ENCODE measurements around the gene TRIOBP. TPM values are rescaled to one million over a fixed set of nuclear protein-coding genes. Genes with fewer than 3 reads are reported as not detected.

The TRIOBP gene
- total RNA-seq, 1 donor from 2014 or later = 103 TPM

DNA sequence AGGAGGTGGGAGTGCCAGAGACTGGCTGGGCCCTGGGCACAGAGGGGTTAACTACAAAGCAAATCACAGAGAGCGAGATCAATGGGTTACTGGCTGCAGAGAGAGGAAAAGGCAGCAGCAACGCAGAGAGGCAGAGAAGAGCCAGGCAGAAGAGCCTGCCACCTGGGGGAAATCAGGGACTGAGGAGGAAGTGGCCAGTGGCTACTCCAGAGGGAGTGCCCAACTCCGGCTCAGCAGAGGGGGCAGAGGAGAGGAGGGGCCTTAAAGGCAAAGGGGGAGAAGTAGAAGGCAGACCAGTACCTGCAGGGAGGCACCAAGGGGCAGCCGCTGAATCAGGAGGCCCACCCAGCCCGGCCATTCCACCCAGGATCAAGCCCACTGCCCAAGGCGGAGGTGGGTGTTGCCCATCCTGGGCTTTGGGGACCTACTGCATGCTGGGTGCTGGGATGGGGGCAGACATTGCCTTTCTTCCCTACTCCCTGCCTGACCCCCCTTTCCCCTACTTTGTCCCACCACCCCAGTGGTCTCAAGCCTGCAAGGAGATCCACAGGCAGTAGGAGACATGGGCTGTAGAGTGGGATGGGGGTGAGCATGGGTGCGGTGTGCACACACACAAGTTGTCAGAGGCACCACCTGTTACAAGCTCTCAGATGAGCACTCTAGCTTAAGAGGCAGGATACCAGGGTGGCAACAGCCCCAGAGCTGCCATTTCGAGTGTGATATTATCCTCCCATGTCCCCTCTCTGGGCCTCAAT lies 125.4 kb downstream of the TRIOBP start:
- TF ChIP-seq, protein P1, sequence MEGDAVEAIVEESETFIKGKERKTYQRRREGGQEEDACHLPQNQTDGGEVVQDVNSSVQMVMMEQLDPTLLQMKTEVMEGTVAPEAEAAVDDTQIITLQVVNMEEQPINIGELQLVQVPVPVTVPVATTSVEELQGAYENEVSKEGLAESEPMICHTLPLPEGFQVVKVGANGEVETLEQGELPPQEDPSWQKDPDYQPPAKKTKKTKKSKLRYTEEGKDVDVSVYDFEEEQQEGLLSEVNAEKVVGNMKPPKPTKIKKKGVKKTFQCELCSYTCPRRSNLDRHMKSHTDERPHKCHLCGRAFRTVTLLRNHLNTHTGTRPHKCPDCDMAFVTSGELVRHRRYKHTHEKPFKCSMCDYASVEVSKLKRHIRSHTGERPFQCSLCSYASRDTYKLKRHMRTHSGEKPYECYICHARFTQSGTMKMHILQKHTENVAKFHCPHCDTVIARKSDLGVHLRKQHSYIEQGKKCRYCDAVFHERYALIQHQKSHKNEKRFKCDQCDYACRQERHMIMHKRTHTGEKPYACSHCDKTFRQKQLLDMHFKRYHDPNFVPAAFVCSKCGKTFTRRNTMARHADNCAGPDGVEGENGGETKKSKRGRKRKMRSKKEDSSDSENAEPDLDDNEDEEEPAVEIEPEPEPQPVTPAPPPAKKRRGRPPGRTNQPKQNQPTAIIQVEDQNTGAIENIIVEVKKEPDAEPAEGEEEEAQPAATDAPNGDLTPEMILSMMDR (IDR thresholded peaks at IDR 0.05) = no peak
- Mint-ChIP-seq H3K36me3 (ENCODE audit: unreplicated experiment) (no peaks in the 10 kb centered on the region), H3K9me3 (ENCODE audit: unreplicated experiment) (no peaks in the 10 kb centered on the region), H3K27ac (ENCODE audit: unreplicated experiment) (no peak overlapping the region), H3K27me3 (ENCODE audit: unreplicated experiment) (peaks cover 6% of the 10 kb centered on the region), H3K4me1 (ENCODE audit: unreplicated experiment) (peaks cover 12% of the 10 kb centered on the region), H3K4me3 (ENCODE audit: unreplicated experiment) (no peak overlapping the region)
- no peak for DNase-seq (ENCODE audit: extremely low spot score, unreplicated experiment)

DNA sequence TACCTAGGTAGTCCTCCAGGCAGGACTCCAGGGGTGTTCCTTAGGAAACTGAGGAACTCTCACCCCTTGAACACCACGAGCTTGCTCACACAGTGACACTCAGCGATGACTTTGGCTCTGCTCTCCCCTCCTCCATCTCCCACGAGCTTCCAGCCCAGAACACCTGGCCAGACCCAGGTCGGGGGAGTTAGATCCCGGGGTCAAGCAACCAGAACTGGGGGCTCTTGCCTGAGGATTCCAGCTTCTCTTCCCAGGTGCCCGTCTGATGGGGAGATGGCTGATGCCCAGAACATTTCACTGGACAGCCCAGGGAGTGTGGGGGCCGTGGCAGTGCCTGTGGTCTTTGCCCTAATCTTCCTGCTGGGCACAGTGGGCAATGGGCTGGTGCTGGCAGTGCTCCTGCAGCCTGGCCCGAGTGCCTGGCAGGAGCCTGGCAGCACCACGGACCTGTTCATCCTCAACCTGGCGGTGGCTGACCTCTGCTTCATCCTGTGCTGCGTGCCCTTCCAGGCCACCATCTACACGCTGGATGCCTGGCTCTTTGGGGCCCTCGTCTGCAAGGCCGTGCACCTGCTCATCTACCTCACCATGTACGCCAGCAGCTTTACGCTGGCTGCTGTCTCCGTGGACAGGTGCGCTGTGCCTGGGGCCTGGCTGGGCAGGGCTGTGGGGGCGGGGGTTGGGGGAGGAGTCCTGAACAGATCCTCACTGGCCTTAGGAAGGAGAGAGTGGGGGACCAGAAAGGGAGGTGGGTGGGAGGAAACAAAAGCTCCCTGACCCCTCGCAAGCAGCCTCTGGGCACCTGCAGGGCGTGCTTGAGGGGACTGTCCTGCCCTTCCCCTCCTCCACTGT lies 126.5 kb downstream of the TRIOBP start, which contains the start of gene GALR3:
Gene GALR3 (plus strand): TSS at position 249 of the 852 bp plus-strand sequence. CDS start 25 bp downstream, at position 274.
- H3K4me3 Mint-ChIP-seq (ENCODE audit: unreplicated experiment) = no peak within 1 kb of the TSS
- peaks cover 5% of the 10 kb centered on the region for H3K4me1 Mint-ChIP-seq (ENCODE audit: unreplicated experiment)
- no peak within 1 kb of the TSS for H3K27ac Mint-ChIP-seq (ENCODE audit: unreplicated experiment)
- peaks cover 6% of the 10 kb centered on the region for H3K27me3 Mint-ChIP-seq (ENCODE audit: unreplicated experiment)
- TF ChIP-seq, protein P1 (IDR thresholded peaks at IDR 0.05) = no peak
- H3K36me3 Mint-ChIP-seq (ENCODE audit: unreplicated experiment) = peaks cover 2% of the 10 kb centered on the region
- no peaks in the 10 kb centered on the region for H3K9me3 Mint-ChIP-seq (ENCODE audit: unreplicated experiment)
- DNase-seq (ENCODE audit: extremely low spot score, unreplicated experiment) = no peak

DNA sequence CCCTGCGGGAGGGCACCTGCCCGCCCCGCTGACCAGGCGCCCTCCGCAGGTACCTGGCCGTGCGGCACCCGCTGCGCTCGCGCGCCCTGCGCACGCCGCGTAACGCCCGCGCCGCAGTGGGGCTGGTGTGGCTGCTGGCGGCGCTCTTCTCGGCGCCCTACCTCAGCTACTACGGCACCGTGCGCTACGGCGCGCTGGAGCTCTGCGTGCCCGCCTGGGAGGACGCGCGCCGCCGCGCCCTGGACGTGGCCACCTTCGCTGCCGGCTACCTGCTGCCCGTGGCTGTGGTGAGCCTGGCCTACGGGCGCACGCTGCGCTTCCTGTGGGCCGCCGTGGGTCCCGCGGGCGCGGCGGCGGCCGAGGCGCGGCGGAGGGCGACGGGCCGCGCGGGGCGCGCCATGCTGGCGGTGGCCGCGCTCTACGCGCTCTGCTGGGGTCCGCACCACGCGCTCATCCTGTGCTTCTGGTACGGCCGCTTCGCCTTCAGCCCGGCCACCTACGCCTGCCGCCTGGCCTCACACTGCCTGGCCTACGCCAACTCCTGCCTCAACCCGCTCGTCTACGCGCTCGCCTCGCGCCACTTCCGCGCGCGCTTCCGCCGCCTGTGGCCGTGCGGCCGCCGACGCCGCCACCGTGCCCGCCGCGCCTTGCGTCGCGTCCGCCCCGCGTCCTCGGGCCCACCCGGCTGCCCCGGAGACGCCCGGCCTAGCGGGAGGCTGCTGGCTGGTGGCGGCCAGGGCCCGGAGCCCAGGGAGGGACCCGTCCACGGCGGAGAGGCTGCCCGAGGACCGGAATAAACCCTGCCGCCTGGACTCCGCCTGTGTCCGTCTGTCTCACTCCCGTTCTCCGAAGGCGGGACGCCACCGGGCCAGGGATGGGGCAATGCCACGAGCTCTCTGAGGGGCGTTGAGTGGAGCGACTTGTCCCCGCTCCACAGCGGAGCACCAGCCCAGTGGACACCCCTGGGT lies 128.1 kb downstream of the TRIOBP start:
- H3K4me1 Mint-ChIP-seq (ENCODE audit: unreplicated experiment) = peaks cover 5% of the 10 kb centered on the region
- TF ChIP-seq, protein P1 (IDR thresholded peaks at IDR 0.05) = no peak
- H3K27me3 Mint-ChIP-seq (ENCODE audit: unreplicated experiment) = peaks cover 6% of the 10 kb centered on the region
- H3K27ac Mint-ChIP-seq (ENCODE audit: unreplicated experiment) = no peak overlapping the region
- no peaks in the 10 kb centered on the region for H3K9me3 Mint-ChIP-seq (ENCODE audit: unreplicated experiment)
- no peak for DNase-seq (ENCODE audit: extremely low spot score, unreplicated experiment)
- peak overlapping the region; percentile 61 for H3K4me3 Mint-ChIP-seq (ENCODE audit: unreplicated experiment)
- H3K36me3 Mint-ChIP-seq (ENCODE audit: unreplicated experiment) = peaks cover 6% of the 10 kb centered on the region

Other genes starting within 250 kb of the TRIOBP start
- 1.5 and 2.3 TPM in 2 replicates for gene MFNG, start 210.7 kb upstream of the TRIOBP start, total RNA-seq
- 29.2 and 31.5 TPM in 2 replicates for gene CARD10, start 177.6 kb upstream of the TRIOBP start, total RNA-seq
- 282 and 283 TPM in 2 replicates for gene CDC42EP1, start 136.6 kb upstream of the TRIOBP start, total RNA-seq
- not detected in 2 replicates for gene LGALS2, start 117.0 kb upstream of the TRIOBP start, total RNA-seq
- gene GGA1, start 88.2 kb upstream of the TRIOBP start, total RNA-seq = 50.0 and 56.1 TPM in 2 replicates
- 6.9 and 8.3 TPM in 2 replicates for gene SH3BP1, start 57.4 kb upstream of the TRIOBP start, total RNA-seq
- 16.5 and 16.6 TPM in 2 replicates for gene PDXP, start 38.3 kb upstream of the TRIOBP start, total RNA-seq
- 1,199 and 1,246 TPM in 2 replicates for gene LGALS1, start 21.4 kb upstream of the TRIOBP start, total RNA-seq
- gene NOL12, start 10.7 kb upstream of the TRIOBP start, total RNA-seq = 18.5 and 22.7 TPM in 2 replicates
- 33.4 and 38.0 TPM in 2 replicates for gene GCAT, start 110.9 kb downstream of the TRIOBP start, total RNA-seq
- gene GALR3, start 126.3 kb downstream of the TRIOBP start, total RNA-seq = 0.48 and 0.63 TPM in 2 replicates
- 18.1 and 20.4 TPM in 2 replicates for gene ANKRD54, start 147.3 kb downstream of the TRIOBP start, total RNA-seq
- 435 and 452 TPM in 2 replicates for gene EIF3L, start 152.4 kb downstream of the TRIOBP start, total RNA-seq
- gene MICALL1, start 209.2 kb downstream of the TRIOBP start, total RNA-seq = 51.2 and 56.6 TPM in 2 replicates